K562 (cell line): Measurements from ENCODE around the gene ZBTB46. TPM values are rescaled to one million over a fixed set of nuclear protein-coding genes. Genes with fewer than 3 reads are reported as not detected.

Source experiments
- ADNP ChIP-seq: fragments of 200-800 bp; sonication (Bioruptor generic); IDR thresholded peaks from 2 replicates; pipeline ENCODE4 v1.6.1; 2016; ENCODE audit warnings: missing genetic modification characterization, missing compliant biosample characterization
- CC2D1A ChIP-seq: fragments of 450-650 bp; IDR thresholded peaks from 2 replicates; pipeline ENCODE4 v1.6.1; 2017; ENCODE audit warnings: mild to moderate bottlenecking
- ETS2 ChIP-seq: IDR thresholded peaks from 2 replicates; pipeline ENCODE4 v1.6.1; 2016; ENCODE audit warnings: borderline replicate concordance, missing genetic modification characterization, mild to moderate bottlenecking, moderate library complexity, missing compliant biosample characterization; ENCODE audit not compliant: poor library complexity, severe bottlenecking
- HDAC8 ChIP-seq: fragments of 450-650 bp; IDR thresholded peaks from 2 replicates; pipeline ENCODE4 v1.6.1; 2016; ENCODE audit warnings: mild to moderate bottlenecking, missing genetic modification characterization, moderate library complexity, missing compliant biosample characterization
- KHSRP ChIP-seq: fragments of 450-650 bp; IDR thresholded peaks from 2 replicates; pipeline ENCODE4 v1.6.1; 2017
- MECOM ChIP-seq: fragments of 250-450 bp; sonication (Bioruptor Pico); IDR thresholded peaks from 2 replicates; pipeline ENCODE4 v1.8.0; 2022; ENCODE audit warnings: inconsistent platforms
- RBM39 ChIP-seq: fragments of 200-400 bp; formaldehyde crosslinking; optimal IDR thresholded peaks from 2 replicates; pipeline ENCODE3; 2018; ENCODE audit warnings: low read depth, low read length
- SMAD1 ChIP-seq: fragments of 150-350 bp; IDR thresholded peaks from 2 replicates; pipeline ENCODE4 v1.6.1; 2014; ENCODE audit warnings: low read length, low read depth; ENCODE audit not compliant: partially characterized antibody
- SMARCB1 ChIP-seq: IDR thresholded peaks from 2 replicates; pipeline ENCODE4 v1.6.1; 2011; ENCODE audit warnings: improper control_type of control experiment, low read depth; ENCODE audit not compliant: insufficient read length
- SMARCC2 ChIP-seq: fragments of 450-650 bp; IDR thresholded peaks from 2 replicates; pipeline ENCODE4 v1.6.1; 2017; ENCODE audit warnings: antibody characterized with exemption, moderate library complexity, mild to moderate bottlenecking, low read depth
- ZBTB7A ChIP-seq: IDR thresholded peaks from 2 replicates; pipeline ENCODE4 v1.6.1; 2011; ENCODE audit warnings: low read depth, mild to moderate bottlenecking, low read length, moderate library complexity, borderline replicate concordance; ENCODE audit not compliant: control insufficient read depth
- ZNF140 ChIP-seq: fragments of 250-450 bp; sonication (Bioruptor Pico); IDR thresholded peaks from 2 replicates; pipeline ENCODE4 v1.8.0; 2021; ENCODE audit warnings: moderate library complexity, mild to moderate bottlenecking, inconsistent platforms
- ZNF511 ChIP-seq: sonication (generic); formaldehyde crosslinking; IDR thresholded peaks from 2 replicates; pipeline ENCODE4 v1.8.0; 2022; ENCODE audit warnings: mild to moderate bottlenecking, missing genetic modification reagents
- polyA plus RNA-seq, 8 experiments: library from polyadenylated mRNA; depleted of rRNA in 4 of 8; stranded (reverse) in 5 of 8; unstranded in 3 of 8; fragments of >200 nt; fragmentation: Nextera tagmentation in 2 of 8; fragmentation: Illumina TruSeq in 1 of 8; extraction: Ambion mirVana in 2 of 8; extraction: Trizol in 1 of 8; gene quantifications; 2 replicates each; pipeline versions ENCODE4 v1.2.1 to v1.2.3, GENCODE V29; 2011 to 2014; ENCODE audit warnings: inconsistent platforms in 1 of 8, missing spikeins in 1 of 8
- total RNA-seq, 7 experiments: library from RNA; depleted of rRNA in 6 of 7; stranded (reverse); fragments of >200 nt in 6 of 7; fragmentation: Illumina TruSeq in 2 of 7; extraction: Trizol in 2 of 7; gene quantifications; 2 replicates each; pipeline versions ENCODE4 v1.2.1 to v1.2.3, GENCODE V29; 2011 to 2021; ENCODE audit warnings: low replicate concordance in 1 of 7
- TF ChIP-seq, protein P1 (sequence below): fragments of 250-450 bp; sonication (Bioruptor Pico); IDR thresholded peaks from 2 replicates; pipeline ENCODE4 v1.5.1; 2021; ENCODE audit warnings: mild to moderate bottlenecking

The ZBTB46 gene
- total and polyA plus RNA-seq, 9 of the 15 experiments (the other 6 are each of a cell fraction or from before 2014, with no cell fraction given) = 0.29 to 4.1 (median 1.1) TPM

- TF ChIP-seq ETS2 (tag) = no peak
- TF ChIP-seq ZNF140 (CRISPR knock-in tag) = no peak
- TF ChIP-seq ADNP = no peak
- peak; percentile 53; the same call in 1 of the 2 replicates for TF ChIP-seq ZBTB7A
- no peak for TF ChIP-seq RBM39
- no peak for TF ChIP-seq ZNF511 (CRISPR knock-in tag)
- TF ChIP-seq SMARCC2 = no peak
- no peak for TF ChIP-seq SMARCB1
- no peak for TF ChIP-seq HDAC8 (tag)
- TF ChIP-seq CC2D1A = no peak
- no peak for TF ChIP-seq KHSRP
- TF ChIP-seq, protein P1, sequence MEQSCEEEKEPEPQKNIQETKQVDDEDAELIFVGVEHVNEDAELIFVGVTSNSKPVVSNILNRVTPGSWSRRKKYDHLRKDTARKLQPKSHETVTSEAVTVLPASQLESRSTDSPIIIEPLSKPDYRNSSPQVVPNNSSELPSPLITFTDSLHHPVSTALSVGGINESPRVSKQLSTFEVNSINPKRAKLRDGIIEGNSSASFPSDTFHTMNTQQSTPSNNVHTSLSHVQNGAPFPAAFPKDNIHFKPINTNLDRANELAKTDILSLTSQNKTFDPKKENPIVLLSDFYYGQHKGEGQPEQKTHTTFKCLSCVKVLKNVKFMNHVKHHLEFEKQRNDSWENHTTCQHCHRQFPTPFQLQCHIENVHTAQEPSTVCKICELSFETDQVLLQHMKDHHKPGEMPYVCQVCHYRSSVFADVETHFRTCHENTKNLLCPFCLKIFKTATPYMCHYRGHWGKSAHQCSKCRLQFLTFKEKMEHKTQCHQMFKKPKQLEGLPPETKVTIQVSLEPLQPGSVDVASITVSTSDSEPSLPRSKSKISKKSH = no peak
- no peak for TF ChIP-seq SMAD1
- no peak for TF ChIP-seq MECOM
Measured at GRCh38 chr20:63848003-63848911, 17.2 kb upstream of the ZBTB46 start (continued).
